ENCODE results near the gene KNDC1. TPM values are rescaled to one million over a fixed set of nuclear protein-coding genes. Genes with fewer than 3 reads are reported as not detected.

KNDC1 gene
- total and polyA plus RNA-seq, 10 donors: 0.05 to 3.5 (median 1.0) TPM

- TF ChIP-seq CTCF (IDR thresholded peaks at IDR 0.05 in 8 of 11, conservative IDR thresholded peaks at IDR 0.05 in 3 of 11) (no peak), POLR2A (IDR thresholded peaks at IDR 0.05) (no peak), POLR2AphosphoS5 (IDR thresholded peaks at IDR 0.05) (no peak)
- Histone ChIP-seq H3K9me3 (no peaks in the 10 kb centered on the region), H3K27ac (no peak overlapping the region), H3K4me1 (no peaks in the 10 kb centered on the region), H3K27me3 (replicated peaks in 1 of 7) (peaks cover 0 to 61% (median 0%) of the 10 kb centered on the region in 7 donors), H3K36me3 (no peaks in the 10 kb centered on the region), H3K4me3 (no peak overlapping the region)
- intact Hi-C loops (cut with DNase I; ENCODE audit: low total_unique reads): no loop called here
- DNase-seq: no peak
- WGBS, 5 donors: 75 to 87% (median 81%) methylated on average over 9 to 29 of the region's 29 CpGs
These were observed 42.1 kb downstream of the KNDC1 start for GRCh38 chr10:133201948-133202725.

GRCh38 chr10:133202778-133203651, 43.0 kb downstream of the KNDC1 start:
- peaks cover 0 to 53% (median 0%) of the 10 kb centered on the region in 7 donors for H3K27me3 ChIP-seq (replicated peaks in 1 of 7)
- H3K4me3 ChIP-seq: no peak overlapping the region
- no peak for TF ChIP-seq CTCF (IDR thresholded peaks at IDR 0.05 in 8 of 11, conservative IDR thresholded peaks at IDR 0.05 in 3 of 11)
- TF ChIP-seq POLR2AphosphoS5 (IDR thresholded peaks at IDR 0.05): no peak
- no peak for TF ChIP-seq POLR2A (IDR thresholded peaks at IDR 0.05)
- H3K27ac ChIP-seq: no peak overlapping the region
- intact Hi-C loops (cut with DNase I; ENCODE audit: low total_unique reads): no loop called here
- no peaks in the 10 kb centered on the region for H3K36me3 ChIP-seq
- WGBS, 5 donors: 84 to 88% (median 88%) methylated on average over 19 to 62 of the region's 62 CpGs
- H3K4me1 ChIP-seq: no peaks in the 10 kb centered on the region
- no peaks in the 10 kb centered on the region for H3K9me3 ChIP-seq
- no peak for DNase-seq

- Histone ChIP-seq H3K27me3 (replicated peaks in 1 of 7) (peaks cover 0 to 46% (median 0%) of the 10 kb centered on the region in 7 donors), H3K9me3 (no peaks in the 10 kb centered on the region), H3K36me3 (no peaks in the 10 kb centered on the region), H3K4me3 (no peak overlapping the region), H3K4me1 (no peaks in the 10 kb centered on the region), H3K27ac (no peak overlapping the region)
- no peak for DNase-seq
- intact Hi-C loops (cut with DNase I; ENCODE audit: low total_unique reads): no loop called here
- WGBS, 5 donors: 83 to 93% (median 90%) methylated on average over 27 to 31 of the region's 31 CpGs
- TF ChIP-seq POLR2AphosphoS5 (IDR thresholded peaks at IDR 0.05) (no peak), CTCF (IDR thresholded peaks at IDR 0.05 in 8 of 11, conservative IDR thresholded peaks at IDR 0.05 in 3 of 11) (no peak), POLR2A (IDR thresholded peaks at IDR 0.05) (no peak)
These were observed 43.7 kb downstream of the KNDC1 start for GRCh38 chr10:133203652-133204195.
